HepG2 (cell line): ENCODE measurements around the gene THADA. TPM values are rescaled to one million over a fixed set of nuclear protein-coding genes. Genes with fewer than 3 reads are reported as not detected.

Experiments used
- BRF2 ChIP-seq: sonication (generic); formaldehyde crosslinking; IDR thresholded peaks from 2 replicates; pipeline ENCODE4 v1.8.1; 2022; ENCODE audit warnings: mild to moderate bottlenecking, missing genetic modification reagents
- DNMT1 ChIP-seq: sonication (generic); formaldehyde crosslinking; IDR thresholded peaks from 2 replicates; pipeline ENCODE4 v1.5.1; 2020; ENCODE audit warnings: mild to moderate bottlenecking, missing genetic modification reagents
- HNF4G ChIP-seq, 2 experiments: sonication (generic) in 1 of 2; formaldehyde crosslinking in 1 of 2; IDR thresholded peaks; 2 replicates each; pipeline versions ENCODE4 v1.4.0 to v1.6.1; 2011 to 2020; ENCODE audit warnings: borderline replicate concordance in 2 of 2, low read depth in 2 of 2, mild to moderate bottlenecking in 2 of 2, low read length in 1 of 2, missing genetic modification reagents in 1 of 2, moderate library complexity in 1 of 2
- LCORL ChIP-seq, 2 experiments: fragments of 450-650 bp in 1 of 2; sonication (generic) in 1 of 2; formaldehyde crosslinking in 1 of 2; IDR thresholded peaks; 2 replicates each; pipeline versions ENCODE4 v1.5.0 to v1.6.1; 2017 to 2020; ENCODE audit warnings: antibody characterized with exemption in 1 of 2, missing genetic modification reagents in 1 of 2
- SKI ChIP-seq: fragments of 450-650 bp; IDR thresholded peaks from one replicate; pipeline ENCODE4 v1.6.1; 2018; ENCODE audit warnings: mild to moderate bottlenecking; ENCODE audit not compliant: partially characterized antibody
- TBX3 ChIP-seq: fragments of 450-650 bp; IDR thresholded peaks from 2 replicates; pipeline ENCODE4 v1.6.1; 2017; ENCODE audit warnings: antibody characterized with exemption, mild to moderate bottlenecking, inconsistent platforms, borderline replicate concordance
- TEAD3 ChIP-seq: optimal IDR thresholded peaks from 2 replicates; pipeline ENCODE3; 2016; ENCODE audit warnings: borderline replicate concordance
- THAP9 ChIP-seq: sonication (generic); formaldehyde crosslinking; IDR thresholded peaks from 2 replicates; pipeline ENCODE4; 2020; ENCODE audit warnings: missing genetic modification reagents, mild to moderate bottlenecking, borderline replicate concordance
- ZBED4 ChIP-seq: sonication (generic); formaldehyde crosslinking; IDR thresholded peaks from 2 replicates; pipeline ENCODE4 v1.4.0; 2020; ENCODE audit warnings: missing genetic modification reagents, borderline replicate concordance
- ZBTB20 ChIP-seq: sonication (generic); formaldehyde crosslinking; IDR thresholded peaks from 2 replicates; pipeline ENCODE4 v1.8.1; 2023; ENCODE audit warnings: missing genetic modification reagents, low read depth, mild to moderate bottlenecking, borderline replicate concordance
- ZMYM3 ChIP-seq: sonication (generic); formaldehyde crosslinking; IDR thresholded peaks from 2 replicates; pipeline ENCODE4 v1.5.1; 2020; ENCODE audit warnings: mild to moderate bottlenecking, missing genetic modification reagents
- ZNF263 ChIP-seq: sonication (generic); formaldehyde crosslinking; IDR thresholded peaks from 2 replicates; pipeline ENCODE4 v1.4.0; 2020; ENCODE audit warnings: missing genetic modification reagents
- ZNF615 ChIP-seq: sonication (generic); formaldehyde crosslinking; IDR thresholded peaks from 2 replicates; pipeline ENCODE4 v1.5.0; 2020; ENCODE audit warnings: mild to moderate bottlenecking, missing genetic modification reagents, borderline replicate concordance
- ZNF891 ChIP-seq: sonication (generic); formaldehyde crosslinking; IDR thresholded peaks from 2 replicates; pipeline ENCODE4 v1.5.0; 2020; ENCODE audit warnings: mild to moderate bottlenecking, missing genetic modification reagents
- polyA plus RNA-seq, 8 experiments: library from polyadenylated mRNA; depleted of rRNA in 3 of 8; stranded (reverse) in 7 of 8; unstranded in 1 of 8; fragments of >200 nt; fragmentation: Illumina TruSeq in 4 of 8; extraction: Trizol in 4 of 8; gene quantifications; 2 replicates each; pipeline versions ENCODE4 v1.2.1 to v1.2.3, GENCODE V29; 2011 to 2016; ENCODE audit warnings: low read depth in 4 of 8, missing spikeins in 1 of 8, mixed read lengths in 1 of 8; ENCODE audit not compliant: insufficient read depth in 1 of 8
- total RNA-seq, 5 experiments: library from RNA; depleted of rRNA; stranded (reverse); fragments of >200 nt; fragmentation: Illumina TruSeq; extraction: Trizol; gene quantifications; 2 replicates each; pipeline ENCODE4 v1.2.3, GENCODE V29; 2016; ENCODE audit warnings: low read depth in 1 of 5
- TF ChIP-seq, protein P1 (sequence below): IDR thresholded peaks from 2 replicates; pipeline ENCODE4 v1.6.1; 2018; ENCODE audit warnings: missing genetic modification reagents, mild to moderate bottlenecking, missing compliant biosample characterization
- TF ChIP-seq, protein P2 (sequence below): sonication (generic); formaldehyde crosslinking; IDR thresholded peaks from 2 replicates; pipeline ENCODE4 v1.5.0; 2020; ENCODE audit warnings: missing genetic modification reagents

THADA gene
- total and polyA plus RNA-seq, 2 of the 13 experiments (the other 11 are each of a cell fraction or from before 2014, with no cell fraction given) = 12.7 to 21.7 TPM

GRCh38 chr2:43389581-43390466 lies 206.0 kb downstream of the THADA start (continued):
- no peak for TF ChIP-seq ZNF891
- peak; percentile 93 for TF ChIP-seq TEAD3 (CRISPR knock-in tag)
- no peak for TF ChIP-seq ZNF615
- 0 out of 2 replicates have a peak, but pooled peaks have one; percentile 26 for TF ChIP-seq LCORL (IDR thresholded peaks at IDR 0.05)
- peak; percentile 62; the same call in 1 of the 2 replicates for TF ChIP-seq LCORL (CRISPR knock-in tag; IDR thresholded peaks at IDR 0.05)
- TF ChIP-seq, protein P1, sequence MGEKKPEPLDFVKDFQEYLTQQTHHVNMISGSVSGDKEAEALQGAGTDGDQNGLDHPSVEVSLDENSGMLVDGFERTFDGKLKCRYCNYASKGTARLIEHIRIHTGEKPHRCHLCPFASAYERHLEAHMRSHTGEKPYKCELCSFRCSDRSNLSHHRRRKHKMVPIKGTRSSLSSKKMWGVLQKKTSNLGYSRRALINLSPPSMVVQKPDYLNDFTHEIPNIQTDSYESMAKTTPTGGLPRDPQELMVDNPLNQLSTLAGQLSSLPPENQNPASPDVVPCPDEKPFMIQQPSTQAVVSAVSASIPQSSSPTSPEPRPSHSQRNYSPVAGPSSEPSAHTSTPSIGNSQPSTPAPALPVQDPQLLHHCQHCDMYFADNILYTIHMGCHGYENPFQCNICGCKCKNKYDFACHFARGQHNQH (CRISPR knock-in tag) = peak; percentile 86; the same call in 1 of the 2 replicates
- no peak for TF ChIP-seq ZNF263 (CRISPR knock-in tag)
- TF ChIP-seq SKI = peak; percentile 48
- peak; percentile 61; the same call in 1 of the 2 replicates for TF ChIP-seq TBX3
- TF ChIP-seq, protein P2, sequence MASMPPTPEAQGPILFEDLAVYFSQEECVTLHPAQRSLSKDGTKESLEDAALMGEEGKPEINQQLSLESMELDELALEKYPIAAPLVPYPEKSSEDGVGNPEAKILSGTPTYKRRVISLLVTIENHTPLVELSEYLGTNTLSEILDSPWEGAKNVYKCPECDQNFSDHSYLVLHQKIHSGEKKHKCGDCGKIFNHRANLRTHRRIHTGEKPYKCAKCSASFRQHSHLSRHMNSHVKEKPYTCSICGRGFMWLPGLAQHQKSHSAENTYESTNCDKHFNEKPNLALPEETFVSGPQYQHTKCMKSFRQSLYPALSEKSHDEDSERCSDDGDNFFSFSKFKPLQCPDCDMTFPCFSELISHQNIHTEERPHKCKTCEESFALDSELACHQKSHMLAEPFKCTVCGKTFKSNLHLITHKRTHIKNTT (CRISPR knock-in tag) = no peak
- peak; percentile 51; the same call in 1 of the 2 replicates for TF ChIP-seq ZMYM3 (CRISPR knock-in tag)
- TF ChIP-seq BRF2 = peak; percentile 56; the same call in 1 of the 2 replicates
- peak; percentile 63; the same call in 1 of the 2 replicates for TF ChIP-seq ZBED4 (CRISPR knock-in tag)
- TF ChIP-seq THAP9 (CRISPR knock-in tag) = no peak
- TF ChIP-seq HNF4G (IDR thresholded peaks at IDR 0.05; ENCODE audit: borderline replicate concordance, low read depth, low read length) = peak; percentile 84
- TF ChIP-seq HNF4G (CRISPR knock-in tag; IDR thresholded peaks at IDR 0.05; ENCODE audit: borderline replicate concordance, low read depth) = no peak
- peak; percentile 94; the same call in 1 of the 2 replicates for TF ChIP-seq ZBTB20 (CRISPR knock-in tag)
- TF ChIP-seq DNMT1 (CRISPR knock-in tag) = peak; percentile 29; the same call in 1 of the 2 replicates
